Central memory CD8-positive, alpha-beta T cell (primary cell): ENCODE measurements around the gene ATG4B.

Experiments used
- ATAC-seq: fragments of 150-1000 bp; cut with Tn5 transposase; replicated peaks from 2 replicates; pipeline ENCODE4 v1.10.0; 2022; ENCODE audit warnings: mild to moderate bottlenecking, moderate FRiP score, moderate number of reproducible peaks; ENCODE audit not compliant: poor library complexity, severe bottlenecking; ENCODE audit errors: extremely low read depth
- DNase-seq, 2 donors: peaks; one replicate each; pipeline ENCODE4 v3.0.0; 2021; ENCODE audit warnings: low spot score in 2 of 2
- H3K27ac Mint-ChIP-seq: one replicate; pipeline ENCODE4 v1.8.0; 2022; ENCODE audit warnings: low read depth, mild to moderate bottlenecking, moderate library complexity, mixed read lengths
- H3K27me3 Mint-ChIP-seq: one replicate; pipeline ENCODE4 v1.8.0; 2022; ENCODE audit warnings: mixed read lengths
- H3K36me3 Mint-ChIP-seq: one replicate; pipeline ENCODE4 v1.8.0; 2022; ENCODE audit warnings: mild to moderate bottlenecking, moderate library complexity, mixed read lengths; ENCODE audit not compliant: insufficient read depth
- H3K4me1 Mint-ChIP-seq: one replicate; pipeline ENCODE4 v1.8.0; 2022; ENCODE audit warnings: mixed read lengths
- H3K4me3 Mint-ChIP-seq: one replicate; pipeline ENCODE4 v1.8.0; 2022; ENCODE audit warnings: mild to moderate bottlenecking, moderate library complexity, mixed read lengths
- H3K9me3 Mint-ChIP-seq: one replicate; pipeline ENCODE4 v1.8.0; 2022; ENCODE audit warnings: mixed read lengths

ATG4B gene

DNA sequence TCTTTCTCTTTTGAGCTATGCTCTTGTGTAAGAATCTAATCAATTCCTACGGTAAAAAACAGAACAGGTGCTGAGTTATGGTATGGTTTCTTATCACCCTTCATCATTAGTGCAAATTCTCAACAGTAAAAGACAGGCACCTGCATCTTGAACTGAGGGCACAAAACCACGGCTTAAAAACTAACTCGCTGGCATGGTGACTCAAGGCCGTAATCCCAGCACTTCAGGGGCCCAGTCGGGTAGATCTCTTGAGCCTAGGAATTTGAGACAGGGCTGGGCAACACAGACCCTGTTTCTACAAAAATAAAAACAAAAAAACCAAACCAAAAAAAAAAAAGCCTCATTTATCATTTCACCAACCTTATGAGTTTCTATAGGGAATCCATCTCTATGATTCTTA lies 33.8 kb upstream of the ATG4B start:
- Mint-ChIP-seq H3K36me3 (peaks cover 26% of the 10 kb centered on the region), H3K4me3 (no peak overlapping the region), H3K4me1 (peaks cover 10% of the 10 kb centered on the region), H3K27me3 (no peaks in the 10 kb centered on the region), H3K9me3 (no peaks in the 10 kb centered on the region), H3K27ac (no peak overlapping the region)
- DNase-seq: no peak
- ATAC-seq: no peak

DNA sequence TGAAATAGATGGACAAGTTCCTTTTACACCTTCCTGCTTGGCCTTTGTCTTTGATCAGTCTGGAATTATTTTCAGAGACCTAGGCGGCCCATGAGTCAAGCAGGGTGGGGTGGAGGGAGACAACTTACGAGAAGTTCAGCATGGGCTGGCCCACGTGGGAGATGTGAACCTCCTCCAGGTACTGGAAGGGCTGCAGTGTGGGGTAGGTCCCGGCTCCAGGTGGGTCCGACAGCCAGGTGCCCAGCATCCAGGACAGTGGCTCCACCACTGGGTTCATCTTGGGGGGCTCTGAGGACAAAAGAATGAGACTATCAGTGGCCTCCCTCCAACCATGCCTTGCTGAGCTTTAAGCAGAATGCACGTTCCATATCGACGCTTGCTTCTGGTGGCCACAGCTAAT lies 31.3 kb upstream of the ATG4B start:
- Mint-ChIP-seq H3K9me3 (no peaks in the 10 kb centered on the region), H3K4me1 (peaks cover 21% of the 10 kb centered on the region), H3K4me3 (no peak overlapping the region), H3K36me3 (peaks cover 15% of the 10 kb centered on the region), H3K27me3 (no peaks in the 10 kb centered on the region), H3K27ac (no peak overlapping the region)
- no peak for DNase-seq
- ATAC-seq: no peak

DNA sequence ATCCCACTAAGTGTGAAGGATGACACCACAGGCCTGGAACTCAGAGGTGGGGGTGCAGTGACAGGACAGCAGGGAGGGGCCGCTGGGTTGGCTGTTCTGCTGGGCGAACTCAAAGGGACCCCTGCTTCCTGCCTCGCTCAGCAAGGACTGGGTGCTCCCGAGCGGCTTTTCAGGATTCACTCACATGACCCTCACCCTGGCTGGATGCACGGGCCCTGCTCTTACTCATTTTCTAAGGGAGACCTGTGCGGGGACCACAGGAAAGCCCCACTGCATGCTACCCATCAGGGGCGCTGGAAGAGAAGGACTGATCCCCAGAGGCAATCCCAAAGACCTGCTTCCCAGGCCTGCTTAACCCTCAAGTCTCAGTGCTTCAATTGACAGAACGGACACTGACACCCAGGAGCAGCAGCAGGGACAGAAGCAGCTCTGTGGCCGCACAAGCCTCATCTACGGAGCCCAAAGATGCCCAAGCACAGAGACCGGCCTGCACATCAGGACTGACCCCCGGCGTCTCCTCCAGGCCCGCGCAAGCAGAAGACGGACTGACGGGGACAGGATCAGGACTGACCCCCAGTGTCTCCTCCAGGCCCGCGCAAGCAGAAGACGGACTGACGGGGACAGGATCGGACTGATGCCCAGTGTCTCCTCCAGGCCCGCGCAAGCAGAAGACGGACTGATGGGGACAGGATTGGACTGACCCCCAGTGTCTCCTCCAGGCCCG lies 30.2 kb upstream of the ATG4B start:
- Mint-ChIP-seq H3K36me3 (peaks cover 10% of the 10 kb centered on the region), H3K4me1 (peaks cover 27% of the 10 kb centered on the region), H3K27ac (peak overlapping the region; percentile 46), H3K9me3 (no peaks in the 10 kb centered on the region), H3K4me3 (no peak overlapping the region), H3K27me3 (no peaks in the 10 kb centered on the region)
- no peak for ATAC-seq
- DNase-seq: no peak

DNA sequence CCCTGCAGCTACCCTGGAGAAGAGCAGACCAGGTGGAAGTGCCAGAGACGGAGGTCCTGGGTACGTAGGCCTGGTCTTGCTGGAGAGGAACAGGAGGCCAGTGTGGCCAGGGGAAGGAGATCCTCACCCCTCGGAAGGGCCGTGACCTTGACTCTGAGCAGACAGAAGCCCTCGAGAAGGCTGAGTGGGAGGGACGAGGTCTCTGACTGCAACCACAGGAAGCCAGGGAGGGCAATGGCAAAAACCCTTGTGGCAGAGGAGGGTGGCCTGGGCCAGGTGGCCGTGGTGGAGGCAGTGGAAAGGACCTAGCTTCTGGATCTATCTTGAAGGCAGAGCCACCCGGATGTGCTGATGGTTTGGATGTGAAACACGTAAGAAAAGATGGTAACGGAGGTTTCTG lies 28.6 kb upstream of the ATG4B start:
- DNase-seq (no peak), ATAC-seq (no peak)
- Mint-ChIP-seq H3K27ac (peak overlapping the region; percentile 74), H3K9me3 (no peaks in the 10 kb centered on the region), H3K4me3 (peak overlapping the region; percentile 74), H3K36me3 (peaks cover 8% of the 10 kb centered on the region), H3K4me1 (peaks cover 27% of the 10 kb centered on the region), H3K27me3 (no peaks in the 10 kb centered on the region)

DNA sequence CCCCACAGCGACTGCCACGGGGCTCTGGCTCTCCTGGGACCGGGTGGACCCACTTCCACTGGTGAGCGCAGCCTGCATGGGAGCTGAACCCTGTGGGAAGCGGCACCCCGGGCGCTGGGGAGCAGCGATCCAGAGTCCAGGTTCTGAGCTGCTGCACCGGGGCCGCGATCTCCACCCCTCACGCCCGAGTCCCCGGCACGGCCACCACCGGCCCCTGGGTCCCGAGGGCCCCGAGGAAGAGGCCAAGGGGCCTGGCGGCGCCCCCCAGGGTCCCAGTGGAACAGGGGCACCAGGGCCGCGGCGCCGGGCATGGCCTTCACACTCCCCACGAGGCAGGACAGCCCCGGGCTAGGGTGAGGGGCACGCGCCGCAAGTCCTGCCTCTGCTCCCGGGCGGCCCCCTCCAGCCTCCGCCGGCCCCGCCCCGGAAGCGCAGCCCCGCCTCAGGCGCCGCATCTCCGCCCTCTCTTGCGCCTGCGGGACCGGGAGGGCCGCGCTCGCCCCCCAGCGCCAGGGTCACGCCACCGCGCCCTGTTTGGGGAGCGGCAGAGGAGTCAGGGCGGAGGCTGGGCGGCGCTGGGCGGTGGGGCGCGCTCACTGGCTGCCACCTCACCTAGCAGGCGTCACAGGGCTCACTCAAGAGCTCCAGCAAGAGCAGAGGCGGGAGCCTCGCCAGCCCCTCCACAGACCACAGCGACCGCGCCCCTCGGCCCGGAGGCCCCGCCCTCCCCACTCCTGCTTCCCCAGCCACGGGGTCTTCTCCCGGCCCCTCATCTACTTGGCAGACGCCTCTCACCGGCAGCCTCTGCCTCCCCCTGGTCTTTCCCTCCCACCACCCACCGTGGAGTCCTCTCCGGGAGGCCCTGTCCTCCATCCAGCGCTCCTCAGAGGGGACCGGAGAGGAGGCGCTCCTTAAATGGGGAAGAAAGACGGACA lies 27.4 kb upstream of the ATG4B start:
- peak; percentile 100 for ATAC-seq
- Mint-ChIP-seq H3K27me3 (no peaks in the 10 kb centered on the region), H3K27ac (peak overlapping the region; percentile 84), H3K36me3 (peaks cover 8% of the 10 kb centered on the region), H3K4me3 (peak overlapping the region; percentile 74), H3K9me3 (no peaks in the 10 kb centered on the region), H3K4me1 (peaks cover 27% of the 10 kb centered on the region)
- DNase-seq: peak; percentile 85 to 89

DNA sequence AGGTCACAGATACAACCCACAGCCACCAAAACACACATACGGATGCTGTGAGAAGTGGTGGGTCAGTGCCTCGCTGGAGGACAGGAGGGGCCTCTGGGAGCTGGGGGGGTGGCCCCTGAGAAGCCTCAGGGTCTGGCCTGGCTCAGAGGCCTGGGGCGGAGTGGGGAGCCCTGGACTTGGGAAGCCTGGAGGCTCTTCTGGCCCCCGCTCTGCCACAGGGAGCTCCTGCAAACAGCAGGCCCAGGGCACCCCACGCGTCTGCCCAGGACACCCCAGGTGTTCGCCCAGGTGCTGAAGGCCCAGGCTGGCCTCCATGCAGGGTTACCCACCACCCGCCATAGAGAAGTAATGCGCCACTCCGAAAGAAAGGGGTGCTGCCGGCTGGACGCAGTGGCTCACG lies 26.4 kb upstream of the ATG4B start:
- Mint-ChIP-seq H3K27me3 (no peaks in the 10 kb centered on the region), H3K27ac (peak overlapping the region; percentile 84), H3K9me3 (no peaks in the 10 kb centered on the region), H3K4me1 (peaks cover 32% of the 10 kb centered on the region), H3K36me3 (peaks cover 7% of the 10 kb centered on the region), H3K4me3 (peak overlapping the region; percentile 70)
- no peak for ATAC-seq
- no peak for DNase-seq

DNA sequence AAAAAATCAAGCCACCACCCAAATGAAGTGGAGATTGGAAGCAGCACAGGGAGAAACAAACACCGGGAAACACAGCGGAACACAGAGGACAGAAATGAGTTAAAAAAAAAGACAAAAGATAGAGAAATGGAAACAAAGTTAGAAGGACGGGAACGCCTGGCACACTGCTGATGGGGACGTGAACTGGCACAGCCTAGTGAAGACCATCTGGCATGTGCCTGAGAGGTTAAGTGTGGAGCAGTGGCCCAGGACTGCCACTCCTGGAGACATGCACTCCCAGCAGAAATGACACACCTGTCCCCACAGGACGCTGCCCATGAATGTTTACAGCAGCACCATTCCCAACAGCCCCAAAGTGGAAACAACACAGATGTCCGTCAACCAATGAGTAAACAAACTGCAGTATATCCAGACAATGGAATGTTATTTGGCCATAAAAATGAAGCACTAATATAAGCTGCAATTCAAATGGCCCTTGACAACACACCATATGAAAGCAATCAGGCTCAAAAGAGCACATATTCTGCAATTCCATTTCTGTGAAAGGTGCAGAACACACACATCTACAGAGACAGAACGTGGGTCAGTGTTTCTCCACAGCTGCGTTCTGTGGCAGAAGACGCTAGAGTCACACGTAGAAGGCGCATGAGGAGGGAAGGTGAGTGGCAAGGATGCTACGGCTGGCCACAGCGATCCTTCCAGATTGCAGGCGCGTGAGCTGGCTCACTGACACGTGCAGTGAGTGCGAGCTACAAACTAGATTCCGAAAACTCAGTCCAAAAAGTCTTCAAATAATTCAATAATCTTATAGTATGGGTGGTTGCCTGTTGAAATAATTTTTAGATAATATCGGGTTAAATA lies 25.1 kb upstream of the ATG4B start:
- Mint-ChIP-seq H3K9me3 (no peaks in the 10 kb centered on the region), H3K4me1 (peaks cover 33% of the 10 kb centered on the region), H3K27ac (no peak overlapping the region), H3K36me3 (no peaks in the 10 kb centered on the region), H3K27me3 (no peaks in the 10 kb centered on the region), H3K4me3 (no peak overlapping the region)
- ATAC-seq (no peak), DNase-seq (no peak)

DNA sequence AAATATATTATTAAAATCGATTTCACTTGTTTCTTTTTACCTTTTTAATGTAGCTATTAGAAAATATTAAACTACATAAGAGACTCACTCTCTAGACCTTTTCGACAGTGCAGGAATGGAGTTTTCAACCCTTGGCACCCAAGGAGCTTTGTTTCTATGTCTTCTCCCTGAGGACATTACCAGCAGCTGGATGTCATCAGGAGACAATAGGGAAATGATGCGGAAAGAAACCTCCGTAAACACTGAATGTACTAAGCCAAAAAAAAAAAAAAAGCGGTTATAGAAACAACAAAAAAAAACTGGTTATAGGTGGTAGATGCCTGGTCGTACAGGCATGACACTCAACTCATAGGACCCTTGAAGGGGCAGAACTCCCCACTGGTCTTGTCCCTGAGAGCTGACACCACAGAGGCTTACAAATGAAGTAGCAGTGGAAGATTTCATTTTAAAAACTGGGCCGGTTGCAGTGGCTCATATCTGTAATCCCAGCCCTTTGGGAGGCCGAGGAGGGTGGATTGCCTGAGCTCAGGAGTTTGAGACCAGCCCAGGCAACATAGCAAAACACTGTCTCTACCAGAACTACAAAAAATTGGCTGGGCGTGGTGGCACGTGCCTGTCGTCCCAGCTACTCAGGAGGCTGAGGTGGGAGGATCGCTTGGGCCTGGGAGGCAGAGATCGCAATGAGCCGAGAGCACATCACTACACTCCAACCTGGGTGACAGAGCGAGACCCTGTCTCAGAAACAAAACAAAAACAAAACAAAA lies 24.3 kb upstream of the ATG4B start:
- Mint-ChIP-seq H3K27ac (no peak overlapping the region), H3K9me3 (no peaks in the 10 kb centered on the region), H3K27me3 (no peaks in the 10 kb centered on the region), H3K4me3 (no peak overlapping the region), H3K36me3 (peaks cover 2% of the 10 kb centered on the region), H3K4me1 (peaks cover 41% of the 10 kb centered on the region)
- ATAC-seq (no peak), DNase-seq (no peak)

DNA sequence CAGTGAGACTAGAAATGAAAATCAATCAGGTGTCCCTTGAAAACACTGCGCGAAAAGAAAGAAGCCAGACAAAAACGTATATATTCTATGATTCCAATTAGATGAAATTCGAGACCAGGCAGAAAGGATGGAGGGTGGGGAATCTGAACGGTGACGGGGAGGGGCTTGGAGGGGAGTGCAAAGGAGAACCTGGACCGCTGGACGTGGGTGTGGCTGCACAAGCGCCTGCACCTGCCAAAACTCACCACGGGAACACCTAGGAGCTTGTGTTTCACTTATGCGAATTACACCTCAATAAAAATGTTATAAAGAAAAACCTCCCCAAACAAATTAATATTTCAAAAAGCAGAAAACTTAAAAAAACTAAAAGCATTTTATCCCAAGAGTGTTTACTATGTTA lies 22.5 kb upstream of the ATG4B start:
- Mint-ChIP-seq H3K27me3 (no peaks in the 10 kb centered on the region), H3K9me3 (no peaks in the 10 kb centered on the region), H3K36me3 (peaks cover 2% of the 10 kb centered on the region), H3K4me1 (peaks cover 34% of the 10 kb centered on the region), H3K4me3 (no peak overlapping the region), H3K27ac (no peak overlapping the region)
- DNase-seq: no peak
- no peak for ATAC-seq

DNA sequence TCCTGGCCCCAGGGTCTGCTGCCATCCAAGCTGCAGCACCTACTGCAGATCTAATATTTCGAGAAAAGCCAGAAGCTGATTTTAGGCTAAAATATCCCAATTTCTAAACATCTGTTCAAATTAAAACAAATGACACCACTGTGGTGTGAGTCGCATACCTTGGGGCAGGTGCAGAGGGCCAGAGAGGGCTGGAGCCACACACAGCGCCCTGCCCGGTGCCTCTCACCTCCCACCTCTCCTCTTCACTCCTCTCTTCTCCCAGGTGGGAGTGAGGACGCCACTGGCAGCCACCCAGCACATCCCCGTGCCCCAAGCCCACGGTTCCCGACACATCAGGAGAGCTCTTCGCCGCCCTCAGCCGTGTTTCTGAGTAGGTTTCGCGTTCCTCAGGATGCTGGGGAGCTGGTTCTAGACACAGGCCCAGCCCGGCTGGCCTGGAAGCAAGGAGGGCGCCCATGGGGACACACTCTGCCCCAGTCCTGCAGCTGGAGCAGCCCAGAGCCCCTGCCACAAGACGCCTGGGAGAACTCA lies 21.9 kb upstream of the ATG4B start:
- H3K36me3 Mint-ChIP-seq: peaks cover 2% of the 10 kb centered on the region
- no peaks in the 10 kb centered on the region for H3K27me3 Mint-ChIP-seq
- peak overlapping the region; percentile 32 for H3K4me3 Mint-ChIP-seq
- ATAC-seq: no peak
- DNase-seq: no peak
- peaks cover 36% of the 10 kb centered on the region for H3K4me1 Mint-ChIP-seq
- H3K27ac Mint-ChIP-seq: peak overlapping the region; percentile 76
- H3K9me3 Mint-ChIP-seq: no peaks in the 10 kb centered on the region

DNA sequence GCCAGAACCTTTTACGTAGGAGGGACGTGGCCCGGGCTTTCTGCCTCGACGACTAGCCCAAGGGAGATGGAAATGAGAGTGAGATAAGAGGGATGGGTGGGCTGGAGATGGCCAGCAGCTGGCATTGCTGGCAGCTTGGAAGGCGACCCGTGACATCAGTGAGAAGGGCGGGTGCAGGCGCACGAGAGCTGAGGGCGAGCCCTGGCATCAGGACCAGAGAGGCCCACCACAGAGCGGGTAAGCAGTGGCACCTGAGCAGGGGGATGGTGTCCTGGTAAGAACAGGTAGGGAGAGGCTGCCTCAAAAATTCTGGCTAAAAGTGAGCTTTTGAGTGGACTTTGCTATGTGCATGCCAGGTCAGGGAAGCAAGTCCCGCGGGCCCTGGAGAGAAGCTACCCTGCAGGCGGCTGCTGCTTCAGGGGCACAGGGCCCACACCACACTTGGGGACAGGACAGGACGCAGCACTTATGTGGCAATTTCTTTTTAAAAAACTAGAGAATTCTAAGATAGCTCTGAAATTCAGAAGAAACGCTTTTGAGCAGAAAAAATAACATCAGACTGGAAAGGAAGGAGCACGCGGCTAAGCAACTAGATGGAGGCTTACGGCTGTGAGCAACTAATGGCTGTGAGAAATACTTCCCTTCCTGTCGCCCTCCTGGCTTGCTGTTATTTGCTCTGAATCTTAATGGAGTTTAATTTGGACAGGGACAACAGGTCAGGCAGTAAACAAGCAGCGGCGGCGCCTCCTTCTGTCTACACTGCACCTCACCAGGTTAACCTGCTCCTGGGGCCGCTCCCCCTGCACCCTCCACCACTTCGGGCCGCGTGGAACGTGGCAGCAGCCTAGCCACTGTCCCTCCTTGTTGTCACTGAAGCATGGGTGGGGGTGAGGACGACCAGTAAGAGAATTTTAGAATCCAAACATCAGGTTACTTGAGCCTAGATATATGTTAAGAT lies 21.0 kb upstream of the ATG4B start:
- H3K9me3 Mint-ChIP-seq: no peaks in the 10 kb centered on the region
- ATAC-seq (no peak), DNase-seq (no peak)
- peaks cover 2% of the 10 kb centered on the region for H3K36me3 Mint-ChIP-seq
- H3K27me3 Mint-ChIP-seq: no peaks in the 10 kb centered on the region
- peaks cover 36% of the 10 kb centered on the region for H3K4me1 Mint-ChIP-seq
- H3K27ac Mint-ChIP-seq: peak overlapping the region; percentile 76
- peak overlapping the region; percentile 32 for H3K4me3 Mint-ChIP-seq
